ENCODE data around the gene CEP152.
A peak's percentile ranks its signal among the peaks of the same experiment; 100 is the strongest.

The CEP152 gene

DNA sequence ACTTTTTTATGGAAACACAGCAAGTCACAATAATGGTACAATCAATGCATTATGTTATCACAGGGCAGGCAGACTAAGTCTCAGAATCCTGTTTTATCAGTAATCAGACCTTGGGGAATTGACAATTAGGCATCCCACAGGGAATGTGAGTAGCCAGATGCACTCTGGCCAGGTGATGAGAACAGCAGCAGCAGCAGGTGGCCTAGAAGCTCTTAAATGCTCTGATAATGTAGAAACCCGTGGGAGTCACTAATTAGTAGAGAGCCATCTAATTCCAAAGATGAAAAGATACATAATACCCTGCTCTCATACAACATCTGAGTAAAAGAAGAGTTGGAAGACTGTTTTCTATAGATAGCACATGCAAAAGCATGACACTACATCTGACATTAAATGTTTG is 12.6 kb downstream of the CEP152 start:
- TF ChIP-seq GATA3 (IDR thresholded peaks at IDR 0.05; ENCODE audit: low read depth, low read length) (0 out of 2 replicates have a peak, but pooled peaks have one; percentile 22), GATA2 (IDR thresholded peaks at IDR 0.05; ENCODE audit: low read depth, low read length) (peak; percentile 59)

DNA sequence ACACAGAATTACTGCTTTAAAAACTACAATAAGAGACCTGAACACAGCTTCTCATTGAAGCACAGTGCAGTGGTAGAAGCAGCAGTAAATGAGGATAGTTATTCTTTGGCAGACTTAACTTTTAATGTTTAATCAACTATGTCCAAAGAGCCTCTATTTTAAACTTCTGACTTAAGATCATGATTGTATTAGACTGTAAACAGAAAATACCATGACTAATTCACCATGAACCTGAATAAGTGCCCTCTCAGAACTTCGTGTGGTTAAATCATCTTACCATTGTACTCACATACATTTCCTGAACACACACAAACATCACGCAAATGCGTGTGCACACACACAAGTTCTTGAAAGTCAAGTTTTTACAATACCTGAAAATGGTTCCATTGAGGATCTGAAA is 13.9 kb downstream of the CEP152 start:
- no peak for TF ChIP-seq GATA2 (IDR thresholded peaks at IDR 0.05; ENCODE audit: low read depth, low read length)
- no peak for TF ChIP-seq GATA3 (IDR thresholded peaks at IDR 0.05; ENCODE audit: low read depth, low read length)

- no peak for TF ChIP-seq GATA3 (IDR thresholded peaks at IDR 0.05; ENCODE audit: low read depth, low read length)
Observed at GRCh38 chr15:48796521-48796920, 14.3 kb downstream of the CEP152 start.

DNA sequence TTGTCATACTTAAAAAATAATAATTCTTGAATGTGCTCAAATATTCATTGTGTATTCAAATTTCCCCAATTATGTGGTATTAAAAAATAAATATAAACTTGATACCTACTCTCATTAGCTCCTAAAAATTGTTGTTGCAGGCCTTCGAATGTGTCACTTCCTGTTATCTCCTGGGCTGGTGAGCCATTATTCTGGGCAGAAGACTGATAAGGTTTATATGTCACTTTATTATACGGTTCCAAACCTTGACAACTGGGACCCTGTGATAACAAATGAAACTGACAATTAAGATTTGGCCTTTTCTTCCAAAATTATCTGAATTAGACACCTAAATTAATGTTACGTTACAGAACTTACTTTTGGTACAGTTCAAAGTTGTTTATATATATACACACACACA is 15.0 kb downstream of the CEP152 start:
- TF ChIP-seq GATA2 (IDR thresholded peaks at IDR 0.05; ENCODE audit: low read depth, low read length) = no peak
- no peak for TF ChIP-seq GATA3 (IDR thresholded peaks at IDR 0.05; ENCODE audit: low read depth, low read length)

DNA sequence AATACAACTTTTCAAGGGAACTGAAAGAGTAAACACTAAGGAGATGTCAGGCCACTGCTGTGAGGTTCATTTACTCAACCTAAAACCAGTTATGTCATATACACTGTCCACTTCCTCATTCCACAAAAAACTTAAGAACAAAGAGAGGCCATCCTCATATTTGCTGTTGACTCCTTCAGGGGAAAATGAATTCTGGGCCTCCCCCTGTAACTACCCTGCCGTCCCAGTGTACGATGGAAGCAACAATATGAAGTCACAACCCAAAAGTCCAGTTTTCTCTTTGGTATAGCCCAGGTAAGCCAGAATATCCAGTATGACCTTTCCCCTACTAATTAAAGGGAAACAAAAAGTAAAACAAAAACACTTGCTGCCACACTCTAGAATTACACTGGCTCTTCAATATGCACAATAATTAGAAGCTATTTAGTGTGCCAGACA is 16.2 kb downstream of the CEP152 start:
- no peak for TF ChIP-seq GATA3 (IDR thresholded peaks at IDR 0.05; ENCODE audit: low read depth, low read length)
- no peak for TF ChIP-seq GATA2 (IDR thresholded peaks at IDR 0.05; ENCODE audit: low read depth, low read length)

- TF ChIP-seq GATA2 (IDR thresholded peaks at IDR 0.05; ENCODE audit: low read depth, low read length) (no peak), GATA3 (IDR thresholded peaks at IDR 0.05; ENCODE audit: low read depth, low read length) (no peak)
Observed at GRCh38 chr15:48792408-48792807, 18.5 kb downstream of the CEP152 start.

GRCh38 chr15:48785712-48786111 is 25.2 kb downstream of the CEP152 start:
- no peak for TF ChIP-seq GATA2 (IDR thresholded peaks at IDR 0.05; ENCODE audit: low read depth, low read length)
- TF ChIP-seq GATA3 (IDR thresholded peaks at IDR 0.05; ENCODE audit: low read depth, low read length) = no peak

DNA sequence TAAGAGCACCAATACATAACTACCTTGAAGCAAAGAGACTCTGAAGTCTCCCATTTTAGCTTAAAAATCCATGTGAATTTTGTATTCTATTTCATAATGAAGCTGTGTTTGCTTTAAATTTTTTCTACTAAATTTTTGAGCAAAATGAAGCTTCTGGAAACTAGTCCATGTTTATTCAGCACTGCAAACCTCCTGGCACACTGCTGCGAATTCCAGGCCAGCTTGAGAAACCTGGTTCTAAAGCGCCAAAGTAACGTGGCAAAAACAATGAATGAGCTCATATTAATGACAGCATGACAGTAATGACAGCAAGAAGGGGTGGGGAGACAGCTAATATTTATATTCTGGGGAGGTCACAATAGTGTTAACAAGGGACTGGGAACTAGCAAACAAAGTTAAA is 25.7 kb downstream of the CEP152 start:
- TF ChIP-seq GATA2 (IDR thresholded peaks at IDR 0.05; ENCODE audit: low read depth, low read length) = no peak
- no peak for TF ChIP-seq GATA3 (IDR thresholded peaks at IDR 0.05; ENCODE audit: low read depth, low read length)

- TF ChIP-seq GATA2 (IDR thresholded peaks at IDR 0.05; ENCODE audit: low read depth, low read length) (no peak), GATA3 (IDR thresholded peaks at IDR 0.05; ENCODE audit: low read depth, low read length) (no peak)
Observed at GRCh38 chr15:48784756-48785155, 26.1 kb downstream of the CEP152 start.

GRCh38 chr15:48782911-48783310 is 28.0 kb downstream of the CEP152 start:
- TF ChIP-seq GATA2 (IDR thresholded peaks at IDR 0.05; ENCODE audit: low read depth, low read length) (no peak), GATA3 (IDR thresholded peaks at IDR 0.05; ENCODE audit: low read depth, low read length) (no peak)

GRCh38 chr15:48781481-48782081 is 29.3 kb downstream of the CEP152 start:
- TF ChIP-seq GATA2 (IDR thresholded peaks at IDR 0.05; ENCODE audit: low read depth, low read length) (no peak), GATA3 (IDR thresholded peaks at IDR 0.05; ENCODE audit: low read depth, low read length) (no peak)

- TF ChIP-seq GATA2 (IDR thresholded peaks at IDR 0.05; ENCODE audit: low read depth, low read length) = no peak
- no peak for TF ChIP-seq GATA3 (IDR thresholded peaks at IDR 0.05; ENCODE audit: low read depth, low read length)
Observed at GRCh38 chr15:48781017-48781416, 29.9 kb downstream of the CEP152 start.

GRCh38 chr15:48778331-48778730 is 32.5 kb downstream of the CEP152 start:
- TF ChIP-seq GATA3 (IDR thresholded peaks at IDR 0.05; ENCODE audit: low read depth, low read length) = no peak
- no peak for TF ChIP-seq GATA2 (IDR thresholded peaks at IDR 0.05; ENCODE audit: low read depth, low read length)

DNA sequence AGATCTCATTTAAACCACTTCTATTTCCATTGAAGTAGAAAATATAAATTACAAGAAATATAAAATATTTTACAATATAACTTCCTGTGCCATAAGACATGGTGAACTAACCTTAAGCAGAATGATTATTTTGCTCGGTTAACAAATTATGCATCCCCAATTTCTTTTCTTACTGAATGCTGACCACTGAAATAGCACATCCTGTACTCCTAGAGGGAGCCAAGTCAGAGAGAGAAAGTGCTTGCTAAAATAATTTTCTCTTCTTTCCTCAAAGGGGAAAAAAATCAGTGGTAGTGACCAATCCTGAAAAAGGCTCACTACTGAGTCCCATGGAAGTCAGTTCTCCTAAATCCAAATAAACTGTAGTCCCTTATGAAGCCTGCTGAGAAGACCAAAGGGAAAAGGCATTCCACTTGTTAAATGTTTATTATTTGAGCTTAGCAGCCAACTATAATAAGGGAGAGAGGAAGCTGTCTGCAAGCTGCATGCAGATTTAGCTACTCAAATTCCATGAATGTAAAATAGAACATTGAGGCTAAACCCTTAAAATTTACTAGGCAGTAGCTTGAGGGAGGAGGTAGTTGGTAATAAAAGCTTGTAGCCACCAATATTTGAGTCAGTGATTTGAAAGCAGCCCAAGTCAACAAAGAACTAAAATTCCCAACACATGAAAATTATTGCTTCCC is 33.1 kb downstream of the CEP152 start:
- TF ChIP-seq GATA3 (IDR thresholded peaks at IDR 0.05; ENCODE audit: low read depth, low read length) (no peak), GATA2 (IDR thresholded peaks at IDR 0.05; ENCODE audit: low read depth, low read length) (no peak)

DNA sequence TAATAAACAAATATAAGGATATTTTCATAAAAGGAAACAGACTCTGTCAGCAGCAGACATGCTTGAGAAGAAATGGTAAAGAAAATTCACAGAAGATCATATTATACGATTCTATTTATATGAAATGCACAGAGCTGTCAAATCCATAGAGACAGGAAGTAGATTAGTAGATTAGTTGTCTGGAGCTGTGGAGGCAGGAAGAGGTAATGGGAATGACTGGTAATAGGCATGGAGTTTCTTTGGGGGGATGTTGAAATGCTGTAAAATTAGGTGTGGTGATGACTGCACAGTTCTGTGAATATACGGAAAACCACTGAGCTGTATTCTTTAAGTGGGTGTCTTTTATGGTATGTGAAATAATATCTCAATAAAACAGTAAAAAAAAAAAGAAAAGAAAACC is 35.3 kb downstream of the CEP152 start:
- TF ChIP-seq GATA2 (IDR thresholded peaks at IDR 0.05; ENCODE audit: low read depth, low read length) (no peak), GATA3 (IDR thresholded peaks at IDR 0.05; ENCODE audit: low read depth, low read length) (no peak)
